Loucy (cell line): ENCODE data around the gene NDST3.

Source experiments
- H2AFZ ChIP-seq: fragments of 200-600 bp; sonication (generic); 2 replicates; pipeline ENCODE4 v1.6.0; 2016; ENCODE audit warnings: antibody characterized with exemption, mild to moderate bottlenecking, low read length, moderate library complexity
- H3F3A ChIP-seq: fragments of 200-600 bp; 2 replicates; pipeline ENCODE4 v1.6.0; 2016; ENCODE audit warnings: antibody characterized with exemption, low read depth, mild to moderate bottlenecking
- H3K27me3 ChIP-seq: fragments of 200-600 bp; sonication (generic); 2 replicates; pipeline ENCODE4 v1.6.1; 2014; ENCODE audit warnings: low read length, mild to moderate bottlenecking; ENCODE audit not compliant: insufficient read depth, poor library complexity, severe bottlenecking
- H3K36me3 ChIP-seq: fragments of 200-600 bp; sonication (generic); 2 replicates; pipeline ENCODE4 v1.6.1; 2016; ENCODE audit warnings: low read length; ENCODE audit not compliant: insufficient read depth
- H3K4me1 ChIP-seq: fragments of 200-600 bp; sonication (generic); 2 replicates; pipeline ENCODE4 v1.5.1; 2014; ENCODE audit warnings: low read length, mild to moderate bottlenecking; ENCODE audit not compliant: insufficient read depth, poor library complexity, severe bottlenecking
- H3K4me2 ChIP-seq: fragments of 200-600 bp; sonication (generic); 2 replicates; pipeline ENCODE4 v1.6.0; 2014; ENCODE audit warnings: antibody characterized with exemption, low read length, low read depth, mild to moderate bottlenecking; ENCODE audit not compliant: poor library complexity, severe bottlenecking
- H3K4me3 ChIP-seq: fragments of 200-600 bp; sonication (generic); 2 replicates; pipeline ENCODE4 v1.5.1; 2014; ENCODE audit warnings: low read length, mild to moderate bottlenecking, mixed read lengths; ENCODE audit not compliant: poor library complexity, severe bottlenecking
- H3K79me2 ChIP-seq: fragments of 200-600 bp; sonication (generic); 2 replicates; pipeline ENCODE4 v1.6.1; 2014; ENCODE audit warnings: low read length; ENCODE audit not compliant: insufficient read depth
- H3K9ac ChIP-seq: fragments of 200-600 bp; sonication (generic); 2 replicates; pipeline ENCODE4 v1.6.0; 2014; ENCODE audit warnings: mild to moderate bottlenecking, low read depth, low read length, moderate library complexity; ENCODE audit not compliant: poor library complexity, severe bottlenecking
- H3K9me2 ChIP-seq: fragments of 200-600 bp; sonication (generic); replicated peaks from 2 replicates; pipeline ENCODE4 v1.6.1; 2016; ENCODE audit warnings: low read depth, low read length, mixed read lengths
- H3K9me3 ChIP-seq: fragments of 200-600 bp; sonication (generic); 2 replicates; pipeline ENCODE4 v1.6.1; 2014; ENCODE audit warnings: mild to moderate bottlenecking, antibody characterized with exemption, low read length, low read depth; ENCODE audit not compliant: insufficient read depth
- H4K20me1 ChIP-seq: fragments of 200-600 bp; sonication (generic); 2 replicates; pipeline ENCODE4 v1.6.0; 2014; ENCODE audit warnings: antibody characterized with exemption, low read length, mild to moderate bottlenecking; ENCODE audit not compliant: insufficient read depth, poor library complexity, severe bottlenecking
- EZH2phosphoT487 ChIP-seq: fragments of 200-600 bp; IDR thresholded peaks from 2 replicates; pipeline ENCODE4 v1.6.1; 2018; ENCODE audit warnings: antibody characterized with exemption, mild to moderate bottlenecking, moderate library complexity, borderline replicate concordance
- TF ChIP-seq, protein P1 (sequence below): fragments of 200-600 bp; sonication (generic); conservative IDR thresholded peaks from 2 replicates; pipeline ENCODE4 v1.5.1; 2014; ENCODE audit warnings: mild to moderate bottlenecking, antibody characterized with exemption, low read length

The NDST3 gene

DNA sequence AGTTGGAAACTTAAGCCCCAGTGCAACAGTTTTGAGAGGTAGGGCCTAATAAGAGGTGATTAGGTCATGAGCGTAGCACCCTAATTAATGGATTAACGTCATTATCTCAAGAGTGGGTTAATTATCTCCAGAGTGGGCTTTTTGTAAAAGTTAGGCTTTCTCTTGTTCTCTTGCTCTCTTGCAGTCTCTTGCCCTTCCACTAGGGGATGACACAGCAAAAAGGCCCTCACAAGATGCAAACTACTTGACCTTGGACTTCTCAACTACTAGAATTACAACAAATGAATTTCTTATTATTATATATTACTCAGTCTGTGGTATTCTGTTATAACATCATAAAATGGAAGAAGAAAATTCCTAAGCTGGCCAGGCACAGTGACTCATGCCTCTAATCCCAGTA is 22.1 kb upstream of the NDST3 start:
- H3K9ac ChIP-seq = no peak overlapping the region
- TF ChIP-seq EZH2phosphoT487 = no peak
- TF ChIP-seq, protein P1, sequence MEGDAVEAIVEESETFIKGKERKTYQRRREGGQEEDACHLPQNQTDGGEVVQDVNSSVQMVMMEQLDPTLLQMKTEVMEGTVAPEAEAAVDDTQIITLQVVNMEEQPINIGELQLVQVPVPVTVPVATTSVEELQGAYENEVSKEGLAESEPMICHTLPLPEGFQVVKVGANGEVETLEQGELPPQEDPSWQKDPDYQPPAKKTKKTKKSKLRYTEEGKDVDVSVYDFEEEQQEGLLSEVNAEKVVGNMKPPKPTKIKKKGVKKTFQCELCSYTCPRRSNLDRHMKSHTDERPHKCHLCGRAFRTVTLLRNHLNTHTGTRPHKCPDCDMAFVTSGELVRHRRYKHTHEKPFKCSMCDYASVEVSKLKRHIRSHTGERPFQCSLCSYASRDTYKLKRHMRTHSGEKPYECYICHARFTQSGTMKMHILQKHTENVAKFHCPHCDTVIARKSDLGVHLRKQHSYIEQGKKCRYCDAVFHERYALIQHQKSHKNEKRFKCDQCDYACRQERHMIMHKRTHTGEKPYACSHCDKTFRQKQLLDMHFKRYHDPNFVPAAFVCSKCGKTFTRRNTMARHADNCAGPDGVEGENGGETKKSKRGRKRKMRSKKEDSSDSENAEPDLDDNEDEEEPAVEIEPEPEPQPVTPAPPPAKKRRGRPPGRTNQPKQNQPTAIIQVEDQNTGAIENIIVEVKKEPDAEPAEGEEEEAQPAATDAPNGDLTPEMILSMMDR = peak; percentile 49
- no peaks in the 10 kb centered on the region for H3K9me3 ChIP-seq
- no peaks in the 10 kb centered on the region for H3K4me1 ChIP-seq
- no peaks in the 10 kb centered on the region for H3K36me3 ChIP-seq
- no peak overlapping the region for H3K4me3 ChIP-seq
- no peaks in the 10 kb centered on the region for H3F3A ChIP-seq
- no peaks in the 10 kb centered on the region for H3K27me3 ChIP-seq
- H2AFZ ChIP-seq = no peak overlapping the region
- H3K9me2 ChIP-seq = no peaks in the 10 kb centered on the region
- no peaks in the 10 kb centered on the region for H3K79me2 ChIP-seq
- no peaks in the 10 kb centered on the region for H4K20me1 ChIP-seq
- no peak overlapping the region for H3K4me2 ChIP-seq

DNA sequence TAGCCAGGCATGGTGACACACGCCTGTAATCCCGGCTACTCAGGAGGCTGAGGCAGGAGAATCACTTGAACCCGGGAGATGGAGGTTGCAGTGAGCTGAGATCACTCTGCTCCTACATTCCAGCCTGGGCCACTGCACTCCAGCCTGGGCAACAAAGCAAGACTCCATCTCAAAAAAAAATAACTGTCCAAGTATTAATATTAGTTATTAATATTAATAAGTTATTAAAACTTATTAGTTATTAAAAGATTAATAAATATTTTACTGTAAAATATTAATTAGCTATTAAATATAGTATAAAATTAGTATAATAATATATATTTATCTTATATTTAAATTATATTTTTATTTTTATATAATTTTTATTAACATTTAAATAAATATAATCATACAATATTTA is 19.5 kb upstream of the NDST3 start:
- H2AFZ ChIP-seq = no peak overlapping the region

DNA sequence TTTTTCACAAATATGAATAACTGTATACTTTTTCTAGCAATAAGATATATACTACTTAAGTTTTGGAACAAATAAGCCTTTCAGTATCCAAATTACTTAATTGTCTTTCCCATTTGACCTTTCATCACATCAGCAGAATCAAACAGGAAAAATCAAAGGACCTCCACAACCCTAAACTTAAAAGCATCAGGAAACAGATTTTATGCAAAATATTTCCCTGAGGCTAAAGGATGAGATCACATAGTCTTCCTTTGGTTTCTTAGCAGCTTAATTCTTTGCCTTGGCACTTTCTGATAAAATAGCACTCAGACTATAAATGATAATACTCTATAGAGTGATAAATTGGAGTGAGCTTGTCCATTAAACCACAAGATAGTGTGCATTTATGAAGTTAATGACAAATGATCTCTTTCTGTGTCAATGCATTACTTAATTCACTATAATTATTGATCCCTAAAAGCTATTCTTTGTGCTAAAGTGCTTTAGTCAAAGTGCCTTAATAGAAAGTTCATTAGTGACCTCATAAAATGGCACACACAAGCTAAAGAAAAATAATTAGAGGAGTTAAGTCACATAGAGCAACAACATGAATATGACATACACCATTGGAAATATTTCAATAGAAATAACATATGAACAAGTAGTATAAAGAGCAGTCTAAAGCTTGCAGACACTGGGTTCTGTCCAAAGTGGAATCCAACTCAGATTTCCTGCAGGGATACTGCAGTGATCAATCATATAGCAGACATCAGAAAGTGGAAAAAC is 15.7 kb upstream of the NDST3 start:
- Histone ChIP-seq H4K20me1 (no peaks in the 10 kb centered on the region), H3K9ac (no peak overlapping the region), H3K9me3 (no peaks in the 10 kb centered on the region), H3K4me1 (peaks cover 8% of the 10 kb centered on the region), H3K4me2 (no peak overlapping the region), H3K36me3 (no peaks in the 10 kb centered on the region), H3K79me2 (no peaks in the 10 kb centered on the region), H2AFZ (no peak overlapping the region), H3K27me3 (no peaks in the 10 kb centered on the region), H3K9me2 (no peaks in the 10 kb centered on the region), H3K4me3 (no peak overlapping the region), H3F3A (no peaks in the 10 kb centered on the region; the same call in 1 of the 2 replicates)
- TF ChIP-seq, protein P1 = no peak
- TF ChIP-seq EZH2phosphoT487 = no peak

More for the DNA sequence above, 19.5 kb upstream of the NDST3 start:
- Histone ChIP-seq H3K4me1 (peaks cover 8% of the 10 kb centered on the region), H3K36me3 (no peaks in the 10 kb centered on the region), H3K4me3 (no peak overlapping the region), H3K9me2 (no peaks in the 10 kb centered on the region), H3K27me3 (no peaks in the 10 kb centered on the region), H3F3A (no peaks in the 10 kb centered on the region; the same call in 1 of the 2 replicates), H4K20me1 (no peaks in the 10 kb centered on the region), H3K9ac (no peak overlapping the region), H3K4me2 (no peak overlapping the region), H3K9me3 (no peaks in the 10 kb centered on the region), H3K79me2 (no peaks in the 10 kb centered on the region)
- TF ChIP-seq, protein P1 = no peak
- TF ChIP-seq EZH2phosphoT487 = no peak
